Activated CD4-positive, CD25-positive, alpha-beta regulatory T cell treated with anti-CD3 and anti-CD28 coated beads, Interleukin-2, amount 50 U/mL, for 24 hours (primary cell): ENCODE results near the gene BRMS1L.
A peak's percentile ranks its signal among the peaks of the same experiment; 100 is the strongest.
"Not testable (repeated sequence)": the region's sequence is repeated elsewhere in the genome, so short reads cannot be mapped to it uniquely, and the experiment has no call there.

Source experiments
- ATAC-seq, 2 donors: fragments of 150-1000 bp; cut with Tn5 transposase; one replicate each; pipeline ENCODE4 v1.10.0; 2021; ENCODE audit warnings: mild to moderate bottlenecking in 1 of 2, moderate library complexity in 1 of 2

Gene BRMS1L

DNA sequence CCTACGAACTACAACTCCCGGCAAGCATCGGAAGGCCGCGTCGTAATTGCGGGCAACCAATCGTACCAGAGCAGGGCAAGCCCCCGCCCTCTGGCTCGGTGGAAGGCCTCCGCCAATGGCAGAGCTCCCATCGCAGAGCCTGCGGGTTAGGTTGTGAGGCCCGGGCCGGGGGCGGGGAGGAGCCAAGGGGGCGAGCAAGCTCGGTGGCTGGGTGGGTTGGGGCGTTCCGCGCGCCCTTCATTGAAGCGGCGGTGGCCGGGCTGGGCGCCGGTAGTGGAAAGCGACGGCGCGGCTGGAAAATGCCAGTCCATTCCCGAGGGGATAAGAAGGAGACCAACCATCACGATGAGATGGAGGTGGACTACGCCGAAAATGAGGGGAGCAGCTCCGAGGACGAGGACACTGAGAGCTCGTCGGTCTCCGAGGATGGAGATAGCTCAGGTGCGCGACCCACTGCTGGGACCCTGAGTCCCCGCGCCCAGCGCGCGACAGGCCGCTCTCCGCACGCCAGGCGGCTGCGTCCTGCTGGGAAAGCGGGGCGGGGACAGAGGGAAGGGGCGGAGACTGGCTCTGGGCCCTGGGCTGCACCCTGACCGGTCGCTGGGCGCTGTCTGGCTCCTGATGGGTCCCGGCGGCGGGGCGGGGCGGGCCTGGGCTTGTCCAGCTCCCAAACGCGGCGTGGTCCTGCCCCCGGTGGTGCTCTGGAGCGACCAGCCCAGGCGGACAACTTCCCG lies at the start of gene BRMS1L:
BRMS1L (plus strand) TSS at position 121 of the 734 bp plus-strand sequence; CDS start at position 300, 179 bp downstream.
- peak; percentile 99 for ATAC-seq

GRCh38 chr14:35776823-35777222 lies 49.3 kb upstream of the BRMS1L start:
- no peak for ATAC-seq

DNA sequence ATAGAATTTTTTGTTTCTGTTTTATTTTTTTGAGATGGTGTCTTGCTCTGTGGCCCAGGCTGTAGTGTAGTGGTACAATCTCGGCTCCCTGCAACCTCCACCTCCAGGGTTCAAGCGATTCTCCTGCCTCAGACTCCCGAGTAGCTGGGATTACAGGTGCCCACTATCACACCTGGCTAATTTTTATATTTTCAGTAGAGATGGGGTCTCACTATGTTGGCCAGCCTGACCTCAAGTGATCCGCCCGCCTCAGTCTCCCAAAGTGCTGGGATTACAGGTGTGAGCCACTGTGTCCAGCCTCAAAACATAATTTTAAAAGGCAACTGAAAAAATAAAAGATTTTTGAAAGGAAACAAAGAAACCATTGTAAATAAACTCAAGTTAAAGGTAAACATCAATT lies 48.6 kb upstream of the BRMS1L start:
- ATAC-seq = not testable (repeated sequence)

DNA sequence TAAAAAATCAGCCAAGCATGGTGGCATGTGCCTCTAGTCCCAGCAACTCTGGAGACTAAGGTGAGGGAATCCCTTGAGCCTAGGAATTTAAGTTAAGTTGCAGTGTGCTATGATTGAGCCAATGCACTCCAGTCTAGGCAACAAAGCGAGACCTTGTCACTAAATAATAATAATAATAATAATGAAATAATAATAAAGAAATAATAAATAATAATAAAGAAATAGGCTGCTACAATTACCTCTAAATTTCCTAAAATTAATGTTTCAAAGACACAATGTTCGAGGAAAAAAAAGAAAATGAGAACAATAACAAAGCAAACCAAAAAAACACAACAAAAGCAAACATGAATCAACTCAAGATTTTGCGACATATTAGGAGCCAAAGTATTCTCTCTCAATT lies 46.8 kb upstream of the BRMS1L start:
- no peak for ATAC-seq

- no peak for ATAC-seq
Measured at GRCh38 chr14:35783699-35784098, 42.4 kb upstream of the BRMS1L start.

DNA sequence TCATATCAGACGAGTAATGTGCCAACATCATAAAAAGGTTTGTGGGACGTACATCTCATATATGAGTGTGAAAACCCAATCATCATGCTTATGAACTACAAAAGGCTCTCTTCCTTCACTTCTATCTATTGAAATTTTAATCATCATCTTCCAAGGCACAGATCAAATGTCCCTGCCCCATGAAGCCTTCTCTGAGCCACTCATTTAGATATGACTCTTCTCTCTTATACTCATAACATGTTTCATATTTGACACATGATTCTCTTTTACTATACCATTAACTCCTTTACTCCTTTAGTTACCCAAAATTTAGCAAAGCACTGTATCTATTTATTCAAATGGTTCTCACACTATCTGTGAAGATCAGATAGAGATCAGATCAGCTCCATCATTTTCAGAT lies 39.3 kb upstream of the BRMS1L start:
- ATAC-seq = peak; percentile 82 to 88

- ATAC-seq = peak in 1 of 2 donors; percentile 58
Measured at GRCh38 chr14:35789651-35790050, 36.5 kb upstream of the BRMS1L start.

- ATAC-seq = no peak
Measured at GRCh38 chr14:35797796-35798195, 28.3 kb upstream of the BRMS1L start.

DNA sequence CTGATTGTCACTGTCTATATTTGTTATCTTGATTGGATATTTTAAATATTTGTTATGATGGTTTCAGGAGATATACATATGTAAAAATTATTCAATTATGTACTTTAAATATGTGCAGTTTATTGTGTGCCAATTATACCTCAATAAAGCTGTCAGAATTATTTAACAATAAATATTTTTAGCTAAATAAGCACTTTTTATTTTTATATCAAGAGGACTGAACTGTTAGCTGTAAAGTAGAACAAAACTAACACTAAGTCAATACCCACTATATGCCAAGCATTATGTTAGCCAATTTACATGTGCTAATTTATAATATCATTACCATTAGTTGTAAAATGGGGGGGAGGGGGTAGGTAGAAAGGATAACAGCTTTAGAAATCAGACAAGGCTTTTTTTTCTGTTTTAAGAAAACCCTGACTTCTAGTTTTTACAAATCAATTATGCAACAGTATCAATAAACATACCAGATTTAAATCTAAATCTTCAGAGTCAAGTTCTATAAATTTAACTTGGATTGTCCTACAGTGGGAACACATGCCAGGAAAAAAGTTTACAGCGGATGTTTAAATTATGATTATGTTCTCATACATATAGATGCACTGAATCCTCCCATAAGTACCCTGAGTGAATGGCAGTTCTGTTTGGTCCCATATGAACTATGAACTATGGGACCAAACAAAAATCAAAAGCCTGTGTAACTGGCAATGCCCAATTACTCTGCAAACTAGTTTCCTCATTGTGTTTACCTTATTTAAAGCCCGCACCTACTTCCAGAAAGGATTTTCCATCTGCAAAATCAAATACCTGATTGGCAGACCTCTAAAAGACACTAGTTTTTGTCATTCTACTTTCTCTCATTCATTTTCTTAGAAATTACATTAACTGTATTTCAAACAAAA lies 19.9 kb upstream of the BRMS1L start:
- no peak for ATAC-seq

GRCh38 chr14:35807131-35807961 lies 18.8 kb upstream of the BRMS1L start:
- no peak for ATAC-seq

DNA sequence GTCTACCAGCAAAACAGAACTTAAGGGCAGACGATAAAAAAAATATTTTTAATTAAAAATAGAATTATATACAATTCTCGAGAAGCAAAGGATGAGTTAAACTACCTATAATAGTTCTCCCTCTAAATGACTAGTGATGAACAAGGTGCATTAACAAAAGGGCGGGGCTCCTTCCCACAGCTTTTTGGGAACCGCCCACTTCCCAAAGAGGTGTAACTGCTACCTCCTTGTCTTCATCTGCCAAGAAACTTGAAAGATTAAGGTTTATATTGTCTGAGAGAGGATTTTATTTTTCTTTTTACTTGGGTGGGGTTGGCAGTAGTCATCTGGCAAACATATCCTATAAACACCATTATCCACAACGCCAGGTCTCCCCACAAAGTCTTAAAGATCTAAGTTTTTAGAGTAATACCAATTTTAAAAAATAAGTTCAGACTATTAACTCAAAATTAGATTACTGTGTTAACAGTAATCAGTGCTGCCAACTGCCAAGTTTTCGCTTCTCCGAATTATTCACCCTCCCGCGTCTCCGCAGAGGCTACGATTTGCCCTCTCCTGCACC lies 18.0 kb upstream of the BRMS1L start:
- no peak for ATAC-seq

DNA sequence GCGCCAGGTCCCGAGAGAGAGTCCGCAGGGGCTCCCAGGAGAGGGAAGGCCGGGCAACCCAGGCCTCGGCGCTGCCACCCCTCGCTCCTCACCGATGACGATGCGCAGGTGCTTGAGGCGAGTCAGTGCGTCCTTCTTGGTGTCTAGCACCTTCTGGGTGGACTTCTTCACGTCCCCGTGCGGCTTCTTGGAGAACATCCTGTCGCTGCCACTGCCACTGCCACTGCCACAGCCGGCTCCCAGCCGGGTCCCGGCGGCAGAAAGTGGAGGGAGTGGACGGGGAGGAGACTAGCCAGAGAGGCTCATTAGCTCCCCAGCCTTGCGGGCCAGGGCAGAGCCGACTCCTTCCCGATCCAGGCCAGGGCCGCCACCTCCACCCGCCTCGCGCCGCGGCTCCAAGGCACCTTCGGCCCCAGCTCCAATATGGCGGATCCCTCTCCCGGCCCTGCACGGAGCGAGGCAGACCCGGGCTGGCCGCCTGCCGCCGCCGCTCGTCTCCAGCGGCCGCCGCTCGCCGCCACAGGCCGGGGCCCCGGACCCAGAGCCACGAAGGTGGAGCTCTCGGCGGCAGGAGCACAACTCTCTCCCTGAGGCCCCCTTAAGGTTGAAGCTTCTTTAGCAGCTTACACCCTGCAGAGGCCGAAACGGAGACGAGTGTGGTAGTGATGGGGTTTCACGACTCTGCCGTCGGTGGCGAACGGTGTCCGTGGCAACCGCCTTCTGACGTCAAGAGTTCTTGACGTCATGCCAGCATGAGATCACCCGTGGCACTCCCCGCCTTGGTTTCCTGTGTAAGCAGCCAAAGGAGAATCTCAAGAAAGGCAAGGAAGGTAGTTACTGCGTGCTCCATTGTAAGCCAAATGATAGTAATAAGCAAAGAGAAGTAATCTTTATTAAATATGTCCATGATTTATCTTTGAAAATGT lies 17.2 kb upstream of the BRMS1L start, which contains the start of gene RALGAPA1:
RALGAPA1 (minus strand) TSS at position 658 of the 926 bp plus-strand sequence; CDS start at position 198, 460 bp downstream.
- peak; percentile 98 for ATAC-seq

DNA sequence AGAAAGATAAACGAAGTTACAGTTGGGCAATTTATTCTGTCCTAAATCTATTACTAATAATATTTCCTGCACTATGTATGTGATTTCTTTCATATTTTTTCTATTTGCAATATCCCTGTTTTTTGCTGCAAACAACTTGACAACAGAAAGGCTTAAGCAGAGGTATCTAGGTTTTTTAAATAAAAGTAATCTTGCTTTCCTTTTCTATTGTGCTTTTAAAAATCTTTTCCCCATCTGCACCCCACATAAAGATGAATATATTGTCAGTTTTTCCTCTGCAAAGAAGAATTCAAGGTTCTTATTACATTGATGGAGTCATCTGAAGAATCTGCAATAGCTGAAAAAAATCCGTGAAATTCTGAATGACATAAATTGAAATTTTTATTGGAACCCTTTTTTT lies 16.5 kb upstream of the BRMS1L start:
- ATAC-seq = no peak

DNA sequence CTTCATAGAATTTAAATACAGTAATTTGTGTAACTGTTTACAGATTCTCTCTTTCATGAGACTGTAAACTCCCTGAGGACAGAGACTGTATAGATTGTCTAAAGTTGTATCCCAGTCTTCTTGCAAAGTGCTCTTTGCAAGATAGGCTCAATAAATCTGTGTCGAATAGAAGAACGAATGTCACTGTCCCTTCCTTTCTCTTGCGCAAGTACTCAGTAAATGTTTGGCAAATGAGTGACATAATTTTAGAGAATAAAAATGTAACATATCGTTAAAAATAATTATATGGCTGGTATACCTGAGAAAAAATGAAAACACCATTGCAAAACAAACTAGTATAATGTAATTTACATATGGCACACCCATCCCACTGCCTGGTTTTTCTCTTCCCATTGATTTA lies 15.2 kb upstream of the BRMS1L start:
- no peak for ATAC-seq

- peak; percentile 72 to 85 for ATAC-seq
Measured at GRCh38 chr14:35814371-35815005, 11.7 kb upstream of the BRMS1L start.

GRCh38 chr14:35818346-35819115 lies 7.6 kb upstream of the BRMS1L start:
- peak in 1 of 2 donors; percentile 38 for ATAC-seq

DNA sequence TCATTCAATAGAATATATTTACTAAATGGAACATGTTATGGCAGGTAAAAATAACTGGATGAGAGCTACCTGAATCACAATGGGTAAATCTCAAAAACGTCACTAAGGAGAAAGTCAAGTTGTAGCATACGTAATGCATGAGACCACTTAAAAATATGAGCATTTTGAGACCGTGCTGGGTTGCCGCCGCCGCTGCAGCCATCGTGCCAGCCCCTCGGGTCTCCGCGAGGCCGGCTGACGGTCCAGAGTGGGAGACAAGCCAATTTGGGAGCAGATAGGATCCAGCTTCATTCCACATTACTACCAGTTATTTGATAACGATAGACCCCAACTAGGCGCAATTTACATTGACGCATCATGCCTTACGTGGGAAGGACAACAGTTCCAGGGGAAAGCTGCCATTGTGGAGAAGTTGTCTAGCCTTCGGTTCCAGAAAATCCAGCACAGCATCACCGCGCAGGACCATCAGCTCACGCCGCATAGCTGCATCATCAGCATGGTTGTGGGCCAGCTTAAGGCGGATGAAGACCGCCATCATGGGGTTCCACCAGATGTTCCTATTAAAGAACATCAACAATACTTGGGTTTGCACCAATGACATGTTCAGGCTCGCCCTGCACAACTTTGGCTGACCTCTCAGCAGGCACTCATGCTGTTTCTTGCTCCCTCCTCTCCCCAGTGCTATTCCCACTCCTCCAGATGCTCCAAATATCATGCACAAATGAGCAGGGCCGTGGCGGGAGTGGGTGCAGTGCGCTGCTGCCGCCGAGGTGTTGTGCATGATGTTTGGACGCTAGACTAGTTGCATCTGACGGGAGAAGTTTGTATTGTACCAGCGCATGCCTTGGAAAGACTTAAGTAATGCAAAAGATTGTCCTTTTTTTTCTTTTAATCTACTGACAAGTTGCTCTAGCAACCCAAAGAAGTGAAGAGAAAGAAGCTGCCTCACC lies 6.3 kb upstream of the BRMS1L start:
- no peak for ATAC-seq

DNA sequence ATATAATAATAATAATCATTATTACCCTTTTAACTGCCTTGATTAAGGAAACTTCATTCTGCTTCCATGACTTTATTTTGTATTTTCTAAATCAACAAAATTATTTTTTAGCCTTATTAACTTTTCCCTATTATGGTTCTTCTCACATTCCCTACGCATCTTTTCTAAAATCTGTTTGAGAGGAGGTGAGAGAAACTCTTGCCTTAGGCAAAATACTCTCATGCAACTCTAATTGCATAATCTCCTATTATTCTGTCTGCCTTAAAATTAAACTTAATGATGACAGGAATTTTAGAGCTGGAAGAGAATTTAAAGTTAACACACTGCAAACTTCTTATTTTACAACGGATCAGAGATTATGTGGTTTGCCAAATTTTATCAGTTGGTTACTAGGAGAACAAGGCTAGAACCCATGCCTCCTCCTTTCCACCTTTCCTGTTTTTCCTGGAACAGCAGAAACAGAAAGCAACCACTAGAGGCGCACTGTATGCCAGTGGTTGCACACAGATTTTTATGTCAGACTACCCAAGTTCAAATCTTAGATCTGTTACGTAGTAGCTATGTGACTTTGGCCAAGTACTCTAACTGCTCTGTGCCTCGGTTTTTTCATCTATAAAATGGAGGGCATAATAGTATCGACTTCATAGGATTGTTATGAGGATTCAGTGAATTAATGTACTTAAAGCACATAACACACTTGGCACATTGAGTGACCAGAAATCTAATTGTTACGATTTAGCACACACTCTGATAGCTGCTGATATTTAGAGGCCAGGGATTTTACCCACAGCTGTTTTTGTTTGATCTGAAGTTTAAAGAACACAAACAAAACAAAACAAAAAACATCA lies 4.3 kb upstream of the BRMS1L start:
- no peak for ATAC-seq
